H9 (cell line): Measurements from ENCODE around the gene ZBTB20. TPM values are rescaled to one million over a fixed set of nuclear protein-coding genes. Genes with fewer than 3 reads are reported as not detected.

Source experiments
- DNase-seq: peaks from one replicate; pipeline ENCODE4 v3.0.0-alpha.2; 2017
- H2AFZ ChIP-seq: one replicate; pipeline ENCODE4 v1.6.1; 2013; ENCODE audit warnings: mild to moderate bottlenecking, low read length, control low read depth, moderate library complexity
- H2AK5ac ChIP-seq: 2 replicates; pipeline ENCODE4 v1.6.1; 2013; ENCODE audit warnings: low read length, control low read depth, mixed read lengths; ENCODE audit not compliant: insufficient read length
- H2BK120ac ChIP-seq: one replicate; pipeline ENCODE4 v1.6.1; 2013; ENCODE audit warnings: low read depth, mild to moderate bottlenecking, low read length, control low read depth, inconsistent platforms; ENCODE audit not compliant: poor library complexity, severe bottlenecking
- H2BK12ac ChIP-seq: 2 replicates; pipeline ENCODE4 v1.6.1; 2013; ENCODE audit warnings: low read length, control low read depth, mixed read lengths, low read depth; ENCODE audit not compliant: insufficient read length
- H2BK15ac ChIP-seq: 2 replicates; pipeline ENCODE4 v1.6.1; 2013; ENCODE audit warnings: low read depth, low read length, control low read depth
- H2BK20ac ChIP-seq: one replicate; pipeline ENCODE4 v1.6.1; 2013; ENCODE audit warnings: low read depth, mild to moderate bottlenecking, low read length, control low read depth, inconsistent platforms; ENCODE audit not compliant: poor library complexity, severe bottlenecking
- H2BK5ac ChIP-seq: 2 replicates; pipeline ENCODE4 v1.6.1; 2013; ENCODE audit warnings: low read length, control low read depth, mixed read lengths; ENCODE audit not compliant: insufficient read length
- H3K14ac ChIP-seq: 2 replicates; pipeline ENCODE4 v1.6.1; 2013; ENCODE audit warnings: low read length, control low read depth; ENCODE audit not compliant: insufficient read depth
- H3K18ac ChIP-seq: 2 replicates; pipeline ENCODE4 v1.6.1; 2013; ENCODE audit warnings: low read depth, mild to moderate bottlenecking, mixed read lengths, low read length, control low read depth; ENCODE audit not compliant: insufficient read length
- H3K23ac ChIP-seq: 2 replicates; pipeline ENCODE4 v1.6.1; 2013; ENCODE audit warnings: low read length, control low read depth, mixed read lengths, low read depth; ENCODE audit not compliant: insufficient read length
- H3K23me2 ChIP-seq: 2 replicates; pipeline ENCODE4 v1.6.1; 2013; ENCODE audit warnings: low read depth, mild to moderate bottlenecking, mixed read lengths, low read length, control low read depth; ENCODE audit not compliant: insufficient read length, poor library complexity, severe bottlenecking
- H3K27ac ChIP-seq: 2 replicates; pipeline ENCODE4 v1.5.1; 2013; ENCODE audit warnings: low read length, control low read depth, mixed read lengths, low read depth; ENCODE audit not compliant: insufficient read length
- H3K27me3 ChIP-seq: 2 replicates; pipeline ENCODE4 v1.6.1; 2013; ENCODE audit warnings: low read length, control low read depth, inconsistent platforms; ENCODE audit not compliant: insufficient read depth
- H3K4ac ChIP-seq: 2 replicates; pipeline ENCODE4 v1.6.1; 2013; ENCODE audit warnings: low read depth, mild to moderate bottlenecking, control low read depth, inconsistent platforms, low read length, moderate library complexity
- H3K4me1 ChIP-seq: 2 replicates; pipeline ENCODE4 v1.6.1; 2013; ENCODE audit warnings: low read length, control low read depth, inconsistent platforms; ENCODE audit not compliant: insufficient read depth
- H3K4me2 ChIP-seq: 2 replicates; pipeline ENCODE4 v1.6.1; 2013; ENCODE audit warnings: low read length, control low read depth, mixed read lengths; ENCODE audit not compliant: insufficient read length, insufficient read depth
- H3K56ac ChIP-seq: 2 replicates; pipeline ENCODE4 v1.6.1; 2013; ENCODE audit warnings: low read depth, mild to moderate bottlenecking, mixed read lengths, low read length, control low read depth; ENCODE audit not compliant: insufficient read length
- H3K79me1 ChIP-seq: 2 replicates; pipeline ENCODE4 v1.6.1; 2013; ENCODE audit warnings: low read depth, mild to moderate bottlenecking, moderate library complexity, low read length, control low read depth, inconsistent platforms; ENCODE audit not compliant: insufficient read depth, poor library complexity, severe bottlenecking
- H3K79me2 ChIP-seq: 2 replicates; pipeline ENCODE4 v1.6.1; 2013; ENCODE audit warnings: low read length, control low read depth, inconsistent platforms; ENCODE audit not compliant: insufficient read depth
- H3K9ac ChIP-seq: 2 replicates; pipeline ENCODE4 v1.6.1; 2013; ENCODE audit warnings: low read length, control low read depth, mixed read lengths; ENCODE audit not compliant: insufficient read length; ENCODE audit errors: extremely low read depth
- H3K9me3 ChIP-seq: one replicate; pipeline ENCODE4 v1.6.1; 2013; ENCODE audit warnings: low read depth, low read length, inconsistent platforms; ENCODE audit not compliant: control insufficient read depth
- H3T11ph ChIP-seq: one replicate; pipeline ENCODE4 v1.6.1; 2013; ENCODE audit warnings: mild to moderate bottlenecking, low read length, control low read depth, inconsistent platforms
- H4K20me1 ChIP-seq: one replicate; pipeline ENCODE4 v1.6.1; 2013; ENCODE audit not compliant: control insufficient read depth, insufficient read length, insufficient read depth
- H4K5ac ChIP-seq: 2 replicates; pipeline ENCODE4 v1.6.1; 2013; ENCODE audit warnings: low read depth, mild to moderate bottlenecking, mixed read lengths, low read length, control low read depth; ENCODE audit not compliant: insufficient read length
- H4K8ac ChIP-seq: replicated peaks from 2 replicates; pipeline ENCODE4 v1.6.1; 2013; ENCODE audit warnings: low read length, control low read depth, mixed read lengths, low read depth; ENCODE audit not compliant: insufficient read length
- H4K91ac ChIP-seq: 2 replicates; pipeline ENCODE4 v1.6.1; 2013; ENCODE audit warnings: low read depth, mild to moderate bottlenecking, moderate library complexity, mixed read lengths, low read length, control low read depth; ENCODE audit not compliant: insufficient read length
- H3K27ac Mint-ChIP-seq, 3 experiments: 2 replicates in 2 of 3; 3 replicates in 1 of 3; pipeline ENCODE4 v1.8.0; 2020 to 2021; ENCODE audit warnings: mixed read lengths in 3 of 3, mild to moderate bottlenecking in 1 of 3, moderate library complexity in 1 of 3
- H3K27me3 Mint-ChIP-seq: 2 replicates; pipeline ENCODE4 v1.8.0; 2021; ENCODE audit warnings: low read depth, mild to moderate bottlenecking, moderate library complexity, mixed read lengths
- H3K36me3 Mint-ChIP-seq, 3 experiments: 2 replicates in 2 of 3; 3 replicates in 1 of 3; pipeline ENCODE4 v1.8.0; 2020 to 2021; ENCODE audit warnings: low read depth in 3 of 3, mixed read lengths in 3 of 3; ENCODE audit not compliant: insufficient read depth in 1 of 3
- H3K4me1 Mint-ChIP-seq, 2 experiments: 2 replicates each; pipeline ENCODE4 v1.8.0; 2020; ENCODE audit warnings: mixed read lengths in 2 of 2
- H3K4me3 Mint-ChIP-seq, 2 experiments: 2 replicates in 1 of 2; 3 replicates in 1 of 2; pipeline ENCODE4 v1.8.0; 2020 to 2021; ENCODE audit warnings: mild to moderate bottlenecking in 2 of 2, mixed read lengths in 2 of 2, moderate library complexity in 1 of 2
- H3K9me3 Mint-ChIP-seq, 2 experiments: 2 replicates in 1 of 2; 3 replicates in 1 of 2; pipeline ENCODE4 v1.8.0; 2020; ENCODE audit warnings: mild to moderate bottlenecking in 2 of 2, mixed read lengths in 2 of 2, moderate library complexity in 1 of 2
- WGBS: extraction: QIAGEN DNeasy Blood & Tissue Kit; methylation state at CpG from one replicate; pipeline ENCODE4 v1.1.7; 2013; ENCODE audit warnings: missing lambda C conversion rate, low lambda C conversion rate, mixed read lengths; ENCODE audit not compliant: insufficient read length; ENCODE audit errors: extremely low coverage; 5-methylcytosine and 5-hydroxymethylcytosine counted together
- total RNA-seq: library from RNA; stranded (reverse); gene quantifications from 2 replicates; pipeline ENCODE4 v1.2.1, GENCODE V29; 2021
- TF ChIP-seq, protein P1 (sequence below): fragments of 200-600 bp; sonication (generic); conservative IDR thresholded peaks from 3 replicates; pipeline ENCODE4 v1.8.0; 2021; ENCODE audit warnings: antibody characterized with exemption, mild to moderate bottlenecking

The ZBTB20 gene
- total RNA-seq, 1 experiment from 2014 or later: 0.70 TPM

GRCh38 chr3:114417265-114417664 lies 729.8 kb downstream of the ZBTB20 start:
- Histone ChIP-seq H2BK15ac (no peak overlapping the region), H3K27me3 (no peaks in the 10 kb centered on the region), H2AFZ (no peak overlapping the region), H3K56ac (no peak overlapping the region), H3K14ac (no peak overlapping the region), H3T11ph (no peak overlapping the region), H3K9ac (no peak overlapping the region), H3K4ac (no peak overlapping the region), H2BK120ac (no peak overlapping the region), H3K18ac (no peak overlapping the region), H3K79me2 (no peaks in the 10 kb centered on the region), H3K23ac (no peak overlapping the region), H2BK5ac (no peak overlapping the region), H2AK5ac (no peak overlapping the region), H3K4me2 (no peak overlapping the region), H2BK12ac (no peak overlapping the region), H4K5ac (no peak overlapping the region), H4K20me1 (no peaks in the 10 kb centered on the region), H3K23me2 (no peaks in the 10 kb centered on the region), H3K79me1 (no peaks in the 10 kb centered on the region), H4K8ac (no peak overlapping the region), H4K91ac (no peak overlapping the region), H3K9me3 (no peaks in the 10 kb centered on the region), H3K27ac (no peak overlapping the region), H3K4me1 (peaks cover 5% of the 10 kb centered on the region; the same call in 1 of the 2 replicates), H2BK20ac (no peak overlapping the region)
- Mint-ChIP-seq H3K9me3 (no peaks in the 10 kb centered on the region), H3K27ac (no peak overlapping the region), H3K4me3 (no peak overlapping the region), H3K4me1 (peaks cover 15 to 20% of the 10 kb centered on the region in 2 experiments), H3K27me3 (no peaks in the 10 kb centered on the region), H3K36me3 (no peaks in the 10 kb centered on the region)
- WGBS: no CpG with 5 or more reads among the region's 5 CpGs
- TF ChIP-seq, protein P1, sequence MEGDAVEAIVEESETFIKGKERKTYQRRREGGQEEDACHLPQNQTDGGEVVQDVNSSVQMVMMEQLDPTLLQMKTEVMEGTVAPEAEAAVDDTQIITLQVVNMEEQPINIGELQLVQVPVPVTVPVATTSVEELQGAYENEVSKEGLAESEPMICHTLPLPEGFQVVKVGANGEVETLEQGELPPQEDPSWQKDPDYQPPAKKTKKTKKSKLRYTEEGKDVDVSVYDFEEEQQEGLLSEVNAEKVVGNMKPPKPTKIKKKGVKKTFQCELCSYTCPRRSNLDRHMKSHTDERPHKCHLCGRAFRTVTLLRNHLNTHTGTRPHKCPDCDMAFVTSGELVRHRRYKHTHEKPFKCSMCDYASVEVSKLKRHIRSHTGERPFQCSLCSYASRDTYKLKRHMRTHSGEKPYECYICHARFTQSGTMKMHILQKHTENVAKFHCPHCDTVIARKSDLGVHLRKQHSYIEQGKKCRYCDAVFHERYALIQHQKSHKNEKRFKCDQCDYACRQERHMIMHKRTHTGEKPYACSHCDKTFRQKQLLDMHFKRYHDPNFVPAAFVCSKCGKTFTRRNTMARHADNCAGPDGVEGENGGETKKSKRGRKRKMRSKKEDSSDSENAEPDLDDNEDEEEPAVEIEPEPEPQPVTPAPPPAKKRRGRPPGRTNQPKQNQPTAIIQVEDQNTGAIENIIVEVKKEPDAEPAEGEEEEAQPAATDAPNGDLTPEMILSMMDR: no peak
- DNase-seq: no peak
